MV-4-11 (cell line): ENCODE results near the gene CCDC102B.
"Not testable (repeated sequence)": the region's sequence is repeated elsewhere in the genome, so short reads cannot be mapped to it uniquely, and the experiment has no call there.

Experiments used
- DNase-seq: peaks from one replicate; lab custom pipeline; 2025; lab: John Stamatoyannopoulos, UW

CCDC102B gene

DNA sequence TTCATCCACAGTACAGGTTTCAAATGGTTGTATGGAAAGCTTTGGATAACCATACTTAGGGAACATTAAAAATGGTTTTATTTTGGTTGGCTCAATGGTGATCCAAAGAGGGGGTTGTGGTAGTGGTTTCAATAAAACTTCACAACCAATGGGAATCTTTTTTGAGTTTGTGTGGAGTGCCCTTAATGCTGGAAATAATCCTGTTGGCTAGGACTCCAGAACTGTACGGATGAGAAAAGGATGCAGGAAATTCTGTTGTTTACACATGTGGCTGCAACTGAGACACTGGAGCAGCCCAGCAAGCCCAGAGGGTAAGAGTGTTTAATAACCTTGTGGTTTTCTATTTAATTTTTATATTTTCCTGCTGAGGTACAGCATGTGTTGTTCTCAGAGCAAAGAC, at the start of gene CCDC102B:
Gene CCDC102B, plus strand, starts transcription at position 210 of the 400 bp plus-strand sequence. CDS start 38,684 bp downstream, outside the sequence.
- no peak for DNase-seq

DNA sequence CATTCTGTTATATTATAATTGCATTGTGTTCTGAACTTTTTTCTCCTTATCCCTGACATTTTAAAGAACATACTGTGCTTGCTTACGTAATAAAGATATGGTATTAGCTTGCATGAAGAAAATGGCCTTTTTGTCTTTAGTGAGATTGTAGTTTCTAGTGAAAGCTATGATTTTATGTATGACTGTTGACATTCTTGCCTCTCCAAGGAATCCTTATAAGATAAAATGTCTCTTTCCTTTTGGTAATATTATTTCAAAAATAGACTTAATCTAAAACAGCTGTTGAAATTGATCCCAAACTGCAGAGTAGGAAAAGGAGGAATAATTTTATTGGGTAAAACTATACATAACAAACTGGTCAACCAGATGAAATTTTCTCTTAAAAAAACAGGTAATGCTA, 40.8 kb upstream of the CCDC102B start:
- DNase-seq: no peak

DNA sequence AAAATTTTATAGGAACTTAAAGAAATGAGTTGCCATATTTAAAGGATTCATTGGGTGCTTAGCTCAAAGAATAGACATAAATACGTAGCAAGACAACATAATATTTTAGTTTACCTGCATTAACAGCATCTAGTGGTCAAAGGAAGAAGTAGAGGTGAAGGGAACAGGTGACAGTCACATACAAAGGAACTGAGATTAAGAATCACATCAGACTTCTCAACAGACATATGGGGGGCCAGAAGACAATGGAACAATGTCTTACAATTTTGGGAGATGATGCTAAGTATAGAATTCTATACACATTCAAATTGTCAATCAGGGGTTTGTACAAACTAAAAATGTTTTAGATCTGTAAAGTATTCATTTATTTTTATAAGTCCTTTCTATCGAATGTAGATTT, 38.6 kb upstream of the CCDC102B start:
- no peak for DNase-seq

DNA sequence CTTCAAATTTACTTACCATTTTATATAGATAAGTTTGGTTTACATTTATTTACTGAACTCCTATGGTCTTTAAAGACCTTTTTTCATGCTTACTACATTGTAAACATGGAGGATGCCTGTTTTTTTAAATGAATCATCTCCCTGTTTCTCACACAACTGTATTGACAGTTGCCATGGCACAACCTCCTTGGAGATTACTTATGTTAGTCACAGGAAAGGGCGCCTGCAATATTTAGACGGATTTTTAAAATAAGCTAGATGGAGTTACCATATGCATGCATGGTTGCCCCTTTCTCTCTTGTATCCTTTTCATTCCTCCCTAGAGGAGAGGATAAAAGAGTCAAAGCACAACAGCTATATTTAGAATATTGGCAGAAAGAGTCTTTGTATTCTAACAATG, 34.8 kb upstream of the CCDC102B start:
- DNase-seq: no peak

DNA sequence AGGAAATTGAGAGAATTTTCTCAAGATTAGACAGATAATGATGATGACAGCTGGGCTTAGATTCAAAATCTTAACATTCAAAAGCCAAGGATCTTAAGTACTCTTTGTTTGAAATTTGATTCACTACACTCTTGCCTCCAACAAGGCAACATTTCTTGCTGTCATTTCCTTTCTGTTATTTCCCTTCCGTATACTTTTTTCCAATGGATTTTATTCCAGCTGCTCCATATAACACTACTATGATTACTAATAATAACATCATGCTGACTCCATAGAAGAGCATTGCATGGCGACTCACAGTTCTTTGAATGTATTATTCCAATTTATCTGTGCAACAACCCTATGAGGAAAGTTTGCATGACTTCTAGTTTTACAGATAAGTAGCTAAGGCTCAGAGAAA, 33.9 kb upstream of the CCDC102B start:
- DNase-seq: no peak

DNA sequence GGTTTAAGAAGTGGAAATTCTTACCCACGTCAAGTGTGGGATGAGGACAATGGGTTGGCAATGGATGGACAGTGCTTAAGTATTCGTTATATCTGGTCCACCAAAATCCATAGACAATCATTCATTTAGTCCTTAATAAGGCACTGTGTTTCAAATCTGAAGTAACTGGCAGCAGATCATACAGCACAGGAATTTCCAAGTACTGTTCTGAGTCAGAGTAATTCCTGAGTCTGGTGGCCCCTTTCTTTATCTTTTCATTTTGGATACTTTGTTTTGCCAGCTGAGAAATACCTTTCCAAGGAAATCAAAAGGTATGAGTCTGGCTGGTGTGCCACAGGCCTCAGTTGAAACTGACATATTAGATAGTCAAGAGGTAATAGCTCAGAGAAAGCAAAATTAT, 31.4 kb upstream of the CCDC102B start:
- no peak for DNase-seq

DNA sequence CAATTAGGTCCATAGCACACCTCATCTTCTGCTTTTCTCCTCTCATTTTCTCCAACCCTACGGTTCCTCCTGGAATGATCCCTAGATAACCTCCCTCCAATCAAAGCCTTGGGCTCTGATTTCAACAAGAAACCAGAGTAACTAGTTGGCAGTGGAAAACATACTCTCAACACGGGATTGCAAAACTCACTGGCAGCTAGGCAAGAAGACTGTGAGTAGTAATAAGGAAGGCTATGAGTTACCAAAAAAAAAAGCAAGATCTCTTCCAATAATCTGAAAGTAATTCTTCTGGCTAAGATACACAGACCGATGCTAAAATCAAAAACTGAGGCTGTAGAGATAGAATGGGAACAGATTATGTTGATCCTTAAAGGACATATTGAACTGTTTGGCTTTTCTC, 28.4 kb upstream of the CCDC102B start:
- no peak for DNase-seq

DNA sequence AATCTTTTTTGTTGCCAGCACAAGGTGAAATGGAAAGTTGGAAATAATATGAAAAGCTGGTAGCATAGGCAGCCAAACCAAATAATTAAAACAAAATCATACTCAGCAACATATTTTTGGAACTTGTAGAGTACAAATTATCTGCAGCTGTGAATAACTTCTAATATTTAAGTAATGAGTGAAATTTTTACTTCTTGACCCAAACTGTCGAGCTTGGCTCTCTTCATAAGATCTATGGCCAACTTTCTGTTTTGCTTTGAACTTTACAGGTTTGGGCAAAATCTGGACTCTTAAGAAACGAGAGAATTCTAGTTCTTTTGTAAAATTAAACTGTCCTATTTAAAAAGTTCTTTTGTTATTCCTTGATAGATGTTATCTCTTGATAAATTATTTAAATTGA, 25.6 kb upstream of the CCDC102B start:
- DNase-seq: no peak

DNA sequence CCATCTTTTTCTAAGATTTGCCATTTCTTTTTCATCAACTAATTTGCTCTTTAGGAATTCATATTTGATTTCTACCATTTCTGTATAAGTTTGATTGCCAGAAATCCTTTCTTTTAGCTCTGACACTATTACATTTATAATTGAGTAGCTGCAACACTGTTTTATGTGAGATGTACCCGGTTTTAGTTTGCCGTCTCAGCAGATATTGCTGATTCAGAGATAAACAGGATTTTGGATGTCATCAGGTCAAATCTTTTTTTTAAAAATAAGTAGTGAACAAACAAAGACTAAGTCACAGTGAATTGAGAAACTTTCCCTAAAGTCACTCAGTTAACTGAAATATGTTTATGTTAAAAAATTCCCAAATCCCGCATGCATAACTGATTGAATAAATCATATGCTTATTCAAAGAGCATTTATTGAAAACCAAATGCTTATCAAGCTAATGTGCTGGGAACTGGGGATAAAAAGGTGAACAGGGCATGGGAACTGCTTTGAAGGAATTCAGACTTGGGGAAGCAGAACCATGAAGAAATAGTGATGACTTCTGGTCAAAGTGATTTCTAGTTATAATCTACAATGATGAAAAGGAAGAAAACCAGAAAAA, 19.5 kb upstream of the CCDC102B start:
- DNase-seq: no peak

DNA sequence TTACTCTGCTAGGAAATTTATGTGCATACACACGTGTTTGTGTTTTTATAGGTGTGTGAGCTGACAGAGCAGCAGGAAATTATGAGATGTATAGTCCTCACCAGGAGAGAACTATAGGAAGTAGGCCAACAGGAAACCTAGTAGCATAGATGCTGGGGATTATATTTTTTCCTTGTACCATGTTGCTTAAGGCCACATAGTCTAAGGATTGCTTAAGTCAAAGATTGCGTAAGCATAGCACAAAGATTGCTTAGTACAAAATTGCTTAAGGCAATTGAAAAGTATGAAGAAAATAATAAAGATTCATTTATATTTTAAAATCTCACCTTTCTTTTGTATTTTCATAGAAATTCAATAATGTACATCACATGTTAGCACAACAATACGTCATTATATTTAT, 18.7 kb upstream of the CCDC102B start:
- peak; percentile 91 for DNase-seq

DNA sequence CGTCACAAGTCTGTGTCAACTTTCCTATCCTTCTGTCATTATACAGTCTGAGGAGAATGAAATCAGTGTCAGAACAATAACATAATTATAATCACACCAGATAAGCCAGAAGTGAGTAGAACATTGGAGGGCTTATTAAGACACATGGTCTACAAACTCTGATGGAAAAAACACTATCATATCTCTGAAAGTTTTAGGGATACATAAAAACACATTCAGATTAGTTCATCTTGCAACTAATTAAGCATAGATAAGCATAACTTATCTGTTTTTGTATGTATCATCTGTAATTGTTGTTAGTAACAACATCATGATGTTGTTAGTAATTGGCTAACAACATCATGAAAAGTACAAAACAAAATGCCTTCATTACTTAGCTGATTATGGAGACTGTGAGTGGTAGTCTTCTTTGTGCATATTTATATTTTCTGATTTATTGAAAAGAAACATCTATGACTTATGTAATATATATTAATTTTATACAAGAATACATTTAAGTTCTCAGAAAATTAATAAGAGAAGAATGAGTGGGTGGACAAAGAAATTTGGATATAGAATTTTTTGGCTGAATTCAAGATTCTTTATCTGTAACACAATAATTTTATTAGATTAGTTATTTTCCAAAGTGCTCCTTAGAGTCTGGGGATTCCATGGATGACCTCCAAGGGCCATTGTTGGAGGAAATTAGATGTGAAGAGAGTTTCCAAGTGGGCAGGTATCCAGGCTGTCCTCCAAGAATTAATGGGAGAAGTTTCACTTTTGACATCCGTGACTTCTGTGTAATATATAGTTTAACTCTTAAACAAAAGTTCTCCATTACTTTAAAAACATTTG, 16.9 kb upstream of the CCDC102B start:
- no peak for DNase-seq

DNA sequence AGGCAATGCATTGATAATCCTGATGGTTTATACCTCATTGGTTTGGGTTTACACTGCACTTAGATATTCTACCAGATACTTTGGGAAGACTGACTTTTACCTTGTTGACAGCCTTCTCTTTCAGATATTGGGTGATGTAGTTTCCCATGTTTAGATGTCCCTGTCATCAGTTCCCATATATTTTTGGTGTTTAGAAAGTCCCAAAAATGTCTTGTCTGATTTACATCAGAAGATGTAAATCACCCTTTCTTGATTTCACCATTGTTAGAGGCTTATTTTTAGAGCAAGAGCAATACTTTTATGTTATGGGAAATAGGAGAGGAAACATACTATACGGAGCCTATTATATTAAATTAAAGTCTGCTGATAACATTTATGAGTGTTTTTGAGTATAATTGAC, 14.4 kb upstream of the CCDC102B start:
- DNase-seq: no peak

DNA sequence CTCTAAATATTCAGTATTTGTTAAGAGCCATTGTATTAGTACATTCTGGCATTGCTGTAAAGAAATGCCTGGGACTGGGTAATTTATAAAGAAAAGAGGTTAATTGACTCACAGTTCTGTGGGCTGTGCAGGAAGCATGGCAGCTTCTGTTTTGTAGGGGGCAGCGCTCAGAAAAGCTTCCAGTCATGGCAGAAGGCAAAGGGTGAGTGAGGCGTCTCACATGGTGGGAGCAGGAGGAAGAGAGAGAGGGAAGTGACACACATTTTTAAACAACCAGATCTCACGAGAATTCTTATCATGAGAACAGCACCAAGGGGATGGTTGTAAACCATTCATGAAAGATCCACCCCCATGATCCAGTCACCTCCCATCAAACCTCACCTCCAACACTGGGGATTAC, 13.8 kb upstream of the CCDC102B start:
- peak; percentile 20 for DNase-seq

DNA sequence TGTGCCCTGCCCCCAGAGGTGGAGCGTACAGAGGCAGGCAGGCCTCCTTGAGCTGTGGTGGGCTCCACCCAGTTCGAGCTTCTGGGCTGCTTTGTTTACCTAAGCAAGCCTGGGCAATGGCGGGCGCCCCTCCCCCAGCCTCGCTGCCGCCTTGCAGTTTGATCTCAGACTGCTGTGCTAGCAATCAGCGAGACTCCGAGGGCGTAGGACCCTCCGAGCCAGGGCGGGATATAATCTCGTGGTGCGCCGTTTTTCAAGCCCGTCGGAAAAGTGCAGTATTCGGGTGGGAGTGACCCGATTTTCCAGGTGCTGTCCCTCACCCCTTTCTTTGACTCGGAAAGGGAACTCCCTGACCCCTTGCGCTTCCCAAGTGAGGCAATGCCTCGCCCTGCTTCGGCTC, 7.6 kb upstream of the CCDC102B start:
- DNase-seq: not testable (repeated sequence)

DNA sequence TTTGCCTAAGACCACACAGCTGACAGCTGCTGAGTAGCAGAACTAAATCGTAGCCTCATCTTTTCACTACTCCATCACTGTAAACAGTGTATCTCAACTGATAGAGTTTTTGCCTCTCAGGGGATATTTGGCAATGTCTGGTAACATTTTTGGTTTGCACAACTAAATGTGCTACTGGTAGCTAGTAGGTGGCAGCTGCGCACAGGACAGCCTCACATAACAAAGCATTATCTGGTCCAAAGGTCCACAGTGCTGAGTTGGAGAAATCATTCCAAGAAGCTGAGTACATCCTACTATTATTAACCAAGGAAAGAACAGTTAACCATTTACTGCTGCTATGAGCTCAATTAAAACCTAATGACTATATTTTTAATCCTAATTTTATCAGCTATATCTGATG, 6.1 kb upstream of the CCDC102B start:
- no peak for DNase-seq

DNA sequence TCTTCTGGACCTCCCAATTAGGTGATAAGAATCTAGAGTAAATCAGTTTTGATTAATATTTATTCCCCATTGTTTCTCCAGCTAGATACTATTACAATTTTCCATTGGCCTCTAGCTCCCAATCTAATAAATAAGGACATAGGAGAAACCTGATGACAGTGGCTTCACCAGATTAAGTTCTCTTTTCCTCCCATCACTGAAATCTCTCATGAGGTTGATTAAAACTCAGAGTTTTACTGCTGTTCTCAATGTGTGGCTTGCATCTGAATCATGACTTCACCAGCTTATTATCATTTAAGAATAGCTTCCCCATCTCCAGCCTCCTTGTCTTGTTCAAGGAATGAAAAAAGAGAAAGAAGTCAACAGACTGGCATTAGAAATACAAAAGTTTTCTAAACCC, 3.9 kb upstream of the CCDC102B start:
- no peak for DNase-seq

DNA sequence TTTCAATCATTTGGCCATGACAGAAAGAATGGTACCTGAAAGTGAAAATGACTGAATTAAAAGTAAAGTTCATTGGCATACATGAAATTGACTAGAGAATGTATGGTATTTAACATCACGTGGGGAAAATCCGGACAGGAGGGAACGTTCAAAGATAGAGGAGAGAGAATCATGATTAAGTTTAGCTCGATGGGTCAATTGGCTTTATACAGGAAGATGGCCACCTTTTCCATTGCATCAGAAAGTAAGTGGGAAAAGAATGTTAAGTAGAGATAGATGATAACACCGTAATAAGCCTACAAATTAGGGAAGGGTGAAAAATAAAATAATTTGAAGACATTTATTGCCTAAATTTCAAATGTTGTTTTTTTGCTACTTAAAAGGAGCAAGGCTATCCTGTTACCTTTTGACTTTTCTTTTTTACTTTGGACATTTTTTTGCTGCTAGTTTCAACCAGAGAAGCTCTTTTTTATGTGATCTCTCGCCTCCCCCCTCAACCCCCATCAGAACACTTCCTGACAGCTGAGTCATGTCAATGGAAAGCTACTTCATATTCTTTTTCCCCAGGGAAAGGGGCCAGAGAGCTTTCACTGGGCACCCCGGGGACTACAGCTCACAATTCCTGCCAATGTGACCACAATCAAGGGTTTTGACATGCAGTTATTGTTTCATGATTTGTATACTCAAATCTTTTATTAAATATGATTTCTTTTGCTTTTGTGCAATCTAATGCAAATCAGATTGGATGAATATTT, 767 bp upstream of the CCDC102B start:
- no peak for DNase-seq

DNA sequence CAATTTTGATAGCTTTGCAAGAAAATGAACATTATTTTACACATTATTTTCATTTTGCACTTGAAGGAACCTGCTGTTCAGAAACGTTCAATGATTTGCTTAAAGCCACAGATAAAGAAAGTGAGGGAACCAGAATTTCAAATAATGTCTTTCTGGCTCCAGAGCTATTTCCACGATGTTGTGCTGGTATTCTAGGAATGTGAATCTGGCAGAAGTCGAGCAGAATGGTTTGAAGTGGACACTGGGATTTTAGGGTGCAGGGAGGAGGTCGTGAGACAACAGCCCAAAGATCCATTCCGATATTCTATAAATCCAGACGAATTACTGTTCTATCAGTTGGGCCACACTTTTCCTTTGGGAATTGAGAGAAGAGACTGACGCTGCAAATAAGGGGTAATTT, 2.2 kb downstream of the CCDC102B start:
- DNase-seq: no peak

DNA sequence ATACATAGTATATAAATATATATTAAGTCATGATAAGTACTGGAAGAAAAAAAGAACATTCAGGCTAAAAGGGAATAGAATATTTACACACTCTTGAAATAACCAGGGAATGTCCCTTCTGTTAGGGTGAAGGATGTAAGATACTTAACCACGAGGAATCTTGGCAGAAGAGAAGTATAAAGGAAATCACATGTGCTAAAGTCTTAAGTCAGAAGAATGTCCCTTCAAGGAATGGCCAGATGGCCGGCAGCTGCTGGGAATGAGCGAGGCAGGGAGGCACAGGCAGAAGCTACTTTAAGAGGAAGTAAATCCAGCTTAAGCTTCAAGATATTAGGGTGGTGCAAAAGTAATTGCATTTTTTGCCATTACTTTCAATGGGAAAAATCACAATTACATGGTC, 5.5 kb downstream of the CCDC102B start:
- no peak for DNase-seq

DNA sequence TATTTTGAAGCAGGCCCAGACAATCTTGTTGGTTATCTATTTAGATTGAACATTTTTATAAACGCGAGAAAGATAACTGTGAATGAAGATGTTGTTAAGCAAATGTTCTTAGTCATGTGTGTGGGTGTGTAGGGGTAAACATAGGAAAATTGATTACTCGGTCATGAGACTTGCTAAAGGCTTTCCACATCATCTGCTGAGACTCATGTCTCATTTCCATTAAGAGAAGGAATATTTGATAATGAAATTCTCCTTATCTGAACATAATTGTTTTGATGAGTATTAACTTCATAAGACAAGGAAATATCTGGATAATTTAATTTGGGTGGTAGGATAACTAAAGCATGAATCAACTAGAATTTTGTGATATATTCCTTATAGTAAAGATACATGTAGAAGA, 19.7 kb downstream of the CCDC102B start:
- no peak for DNase-seq

DNA sequence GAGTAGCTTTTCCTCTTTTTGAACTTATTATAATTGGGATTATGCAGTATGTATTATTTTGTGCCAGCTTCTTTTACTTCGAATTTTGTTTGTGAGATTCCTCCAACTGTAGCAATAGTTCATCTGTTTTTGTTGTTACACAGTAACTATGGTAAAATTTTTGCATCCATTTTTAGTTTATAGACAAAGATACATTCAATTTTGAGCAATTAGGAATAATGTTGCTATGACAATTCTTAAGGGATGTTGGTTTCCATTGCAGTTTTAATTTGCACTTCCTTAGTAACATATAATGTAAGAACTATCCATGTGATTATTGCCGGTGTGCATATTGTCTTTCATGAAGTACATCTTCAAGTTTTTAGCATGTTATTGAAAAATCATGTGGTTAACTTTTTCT, 20.7 kb downstream of the CCDC102B start:
- no peak for DNase-seq

DNA sequence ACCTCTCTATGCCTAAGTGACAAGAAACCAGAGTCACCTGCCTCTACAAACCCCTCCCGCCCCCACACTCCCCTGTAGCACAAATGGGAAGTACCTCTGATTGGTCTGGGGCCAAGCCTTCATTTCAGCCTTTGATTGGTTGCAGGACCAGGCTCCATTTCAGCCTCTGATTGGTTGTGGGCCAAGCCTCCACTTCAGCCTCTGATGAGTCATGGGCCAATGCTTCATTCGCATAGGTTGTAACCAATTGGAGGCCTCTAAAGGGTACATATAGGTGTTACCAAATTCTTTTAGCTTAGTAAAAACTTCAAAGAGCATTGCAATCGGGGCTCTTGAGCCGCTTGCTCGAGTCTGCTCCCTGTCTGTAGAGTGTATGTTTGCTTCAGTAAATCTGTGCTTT, 25.0 kb downstream of the CCDC102B start:
- DNase-seq: no peak

DNA sequence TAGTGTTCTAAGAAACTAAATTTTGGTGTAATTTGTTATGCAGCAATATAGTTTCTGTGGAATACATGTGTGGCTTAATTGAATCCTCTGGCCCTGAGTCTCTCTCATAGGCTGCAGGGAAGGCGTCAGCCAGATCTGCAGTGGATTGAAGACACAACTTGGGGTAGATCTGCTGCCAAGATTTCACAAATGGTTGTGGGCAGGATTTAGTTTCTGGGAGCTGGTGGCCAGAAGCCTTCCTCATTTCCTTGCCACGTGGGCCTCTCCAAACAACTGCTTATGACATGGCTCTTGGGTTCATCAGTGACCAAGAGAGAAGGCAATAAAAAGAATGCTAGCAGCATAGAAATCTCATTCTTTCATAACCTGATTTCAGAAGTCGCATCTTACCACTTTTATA, 28.2 kb downstream of the CCDC102B start:
- peak; percentile 75 for DNase-seq
